Measurements from ENCODE around the gene PCDHGC3. TPM values are rescaled to one million over a fixed set of nuclear protein-coding genes. Genes with fewer than 3 reads are reported as not detected.

The PCDHGC3 gene
- polyA plus RNA-seq, 2 of the 4 experiments (the other 2 are of a cell fraction), result 1.9 to 5.2 TPM

DNA sequence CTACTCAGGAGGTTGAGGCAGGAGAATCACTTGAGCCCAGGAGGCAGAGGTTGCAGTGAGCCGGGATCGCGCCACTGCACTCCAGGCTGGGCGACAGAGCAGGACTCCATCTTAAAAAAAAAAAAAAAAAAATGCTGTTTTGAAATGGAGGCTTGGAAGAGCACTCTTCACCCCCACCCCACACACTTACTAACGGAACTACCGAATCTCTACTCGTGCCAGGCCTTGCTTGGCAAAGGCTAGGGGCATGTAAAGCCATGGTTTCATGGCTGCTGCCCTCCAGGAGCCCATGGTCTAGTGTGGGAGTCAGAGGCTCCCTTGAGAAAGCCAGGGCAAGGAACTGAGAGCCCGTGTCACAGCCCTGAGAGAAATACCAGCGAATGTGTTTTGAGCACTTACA, 34.4 kb downstream of the PCDHGC3 start:
- POLR2A ChIA-PET, result no interaction called here
- no peak for FAIRE-seq

More for the DNA sequence above, 34.4 kb downstream of the PCDHGC3 start:
- TF ChIP-seq HDAC2 (IDR thresholded peaks at IDR 0.05), result no peak
- no peak for TF ChIP-seq CBX2 (IDR thresholded peaks at IDR 0.05; ENCODE audit: borderline replicate concordance, low read depth)
- TF ChIP-seq, protein P1, sequence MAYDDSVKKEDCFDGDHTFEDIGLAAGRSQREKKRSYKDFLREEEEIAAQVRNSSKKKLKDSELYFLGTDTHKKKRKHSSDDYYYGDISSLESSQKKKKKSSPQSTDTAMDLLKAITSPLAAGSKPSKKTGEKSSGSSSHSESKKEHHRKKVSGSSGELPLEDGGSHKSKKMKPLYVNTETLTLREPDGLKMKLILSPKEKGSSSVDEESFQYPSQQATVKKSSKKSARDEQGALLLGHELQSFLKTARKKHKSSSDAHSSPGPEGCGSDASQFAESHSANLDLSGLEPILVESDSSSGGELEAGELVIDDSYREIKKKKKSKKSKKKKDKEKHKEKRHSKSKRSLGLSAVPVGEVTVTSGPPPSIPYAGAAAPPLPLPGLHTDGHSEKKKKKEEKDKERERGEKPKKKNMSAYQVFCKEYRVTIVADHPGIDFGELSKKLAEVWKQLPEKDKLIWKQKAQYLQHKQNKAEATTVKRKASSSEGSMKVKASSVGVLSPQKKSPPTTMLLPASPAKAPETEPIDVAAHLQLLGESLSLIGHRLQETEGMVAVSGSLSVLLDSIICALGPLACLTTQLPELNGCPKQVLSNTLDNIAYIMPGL (CRISPR knock-in tag; IDR thresholded peaks at IDR 0.05; ENCODE audit: borderline replicate concordance), result no peak
- TF ChIP-seq CHD4 (IDR thresholded peaks at IDR 0.05; ENCODE audit: borderline replicate concordance), result no peak
- TF ChIP-seq, protein P2, sequence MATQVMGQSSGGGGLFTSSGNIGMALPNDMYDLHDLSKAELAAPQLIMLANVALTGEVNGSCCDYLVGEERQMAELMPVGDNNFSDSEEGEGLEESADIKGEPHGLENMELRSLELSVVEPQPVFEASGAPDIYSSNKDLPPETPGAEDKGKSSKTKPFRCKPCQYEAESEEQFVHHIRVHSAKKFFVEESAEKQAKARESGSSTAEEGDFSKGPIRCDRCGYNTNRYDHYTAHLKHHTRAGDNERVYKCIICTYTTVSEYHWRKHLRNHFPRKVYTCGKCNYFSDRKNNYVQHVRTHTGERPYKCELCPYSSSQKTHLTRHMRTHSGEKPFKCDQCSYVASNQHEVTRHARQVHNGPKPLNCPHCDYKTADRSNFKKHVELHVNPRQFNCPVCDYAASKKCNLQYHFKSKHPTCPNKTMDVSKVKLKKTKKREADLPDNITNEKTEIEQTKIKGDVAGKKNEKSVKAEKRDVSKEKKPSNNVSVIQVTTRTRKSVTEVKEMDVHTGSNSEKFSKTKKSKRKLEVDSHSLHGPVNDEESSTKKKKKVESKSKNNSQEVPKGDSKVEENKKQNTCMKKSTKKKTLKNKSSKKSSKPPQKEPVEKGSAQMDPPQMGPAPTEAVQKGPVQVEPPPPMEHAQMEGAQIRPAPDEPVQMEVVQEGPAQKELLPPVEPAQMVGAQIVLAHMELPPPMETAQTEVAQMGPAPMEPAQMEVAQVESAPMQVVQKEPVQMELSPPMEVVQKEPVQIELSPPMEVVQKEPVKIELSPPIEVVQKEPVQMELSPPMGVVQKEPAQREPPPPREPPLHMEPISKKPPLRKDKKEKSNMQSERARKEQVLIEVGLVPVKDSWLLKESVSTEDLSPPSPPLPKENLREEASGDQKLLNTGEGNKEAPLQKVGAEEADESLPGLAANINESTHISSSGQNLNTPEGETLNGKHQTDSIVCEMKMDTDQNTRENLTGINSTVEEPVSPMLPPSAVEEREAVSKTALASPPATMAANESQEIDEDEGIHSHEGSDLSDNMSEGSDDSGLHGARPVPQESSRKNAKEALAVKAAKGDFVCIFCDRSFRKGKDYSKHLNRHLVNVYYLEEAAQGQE (IDR thresholded peaks at IDR 0.05), result no peak
- TF ChIP-seq, protein P3, sequence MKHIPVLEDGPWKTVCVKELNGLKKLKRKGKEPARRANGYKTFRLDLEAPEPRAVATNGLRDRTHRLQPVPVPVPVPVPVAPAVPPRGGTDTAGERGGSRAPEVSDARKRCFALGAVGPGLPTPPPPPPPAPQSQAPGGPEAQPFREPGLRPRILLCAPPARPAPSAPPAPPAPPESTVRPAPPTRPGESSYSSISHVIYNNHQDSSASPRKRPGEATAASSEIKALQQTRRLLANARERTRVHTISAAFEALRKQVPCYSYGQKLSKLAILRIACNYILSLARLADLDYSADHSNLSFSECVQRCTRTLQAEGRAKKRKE (CRISPR knock-in tag; IDR thresholded peaks at IDR 0.05; ENCODE audit: low read depth), result no peak
- no peak for TF ChIP-seq POLR2A (IDR thresholded peaks at IDR 0.05; ENCODE audit: low read length)
- no peak for TF ChIP-seq SREBF2 (IDR thresholded peaks at IDR 0.05)
- no peak for TF ChIP-seq FOSL2 (IDR thresholded peaks at IDR 0.05)
- TF ChIP-seq FOSL2 (CRISPR knock-in tag; IDR thresholded peaks at IDR 0.05), result no peak
- TF ChIP-seq ZNF302 (CRISPR knock-in tag; IDR thresholded peaks at IDR 0.05), result no peak
- TF ChIP-seq JUN (IDR thresholded peaks at IDR 0.05), result no peak
- no peak for TF ChIP-seq PBX3 (IDR thresholded peaks at IDR 0.05)
- TF ChIP-seq KDM5A (IDR thresholded peaks at IDR 0.05), result no peak
- TF ChIP-seq ESRRA (IDR thresholded peaks at IDR 0.05; ENCODE audit: borderline replicate concordance, low read length), result no peak
- TF ChIP-seq USF2 (IDR thresholded peaks at IDR 0.05), result no peak
- TF ChIP-seq HOXB13 (CRISPR knock-in tag; IDR thresholded peaks at IDR 0.05; ENCODE audit: low read depth), result no peak
- Histone ChIP-seq H3K4me3 (no peak overlapping the region), H3K9me3 (no peaks in the 10 kb centered on the region), H3K27ac (no peak overlapping the region), H3K4me2 (no peak overlapping the region), H3K4me1 (no peaks in the 10 kb centered on the region)
- WGBS (ENCODE audit: missing lambda C conversion rate), result 88% methylated on average over 9 of the region's 9 CpGs
- DNase-seq (ENCODE audit: low read depth in 1 of 2, low spot score in 1 of 2), result no peak
- no peak for ATAC-seq
- CTCF ChIA-PET, result interaction anchor here (0.9 to 15.1 kb wide), 7 partner anchors 9 to 324 kb away, joined by 3 to 163 read pairs (median 3); partner anchors contain the start of gene PCDHGB5

All from A549 (cell line).